NCI-H2196 treated with DMSO at 0.1 percent for 48 hours (cell line): ENCODE results near the gene VEZT.
"Not testable (repeated sequence)": the region's sequence is repeated elsewhere in the genome, so short reads cannot be mapped to it uniquely, and the experiment has no call there.

ENCODE experiments used
- DNase-seq: peaks from one replicate; lab custom pipeline; 2025; ENCODE audit not compliant: unreplicated experiment; lab: John Stamatoyannopoulos, UW

The VEZT gene

GRCh38 chr12:95220726-95221125 lies 3.1 kb downstream of the VEZT start:
- DNase-seq, result no peak

DNA sequence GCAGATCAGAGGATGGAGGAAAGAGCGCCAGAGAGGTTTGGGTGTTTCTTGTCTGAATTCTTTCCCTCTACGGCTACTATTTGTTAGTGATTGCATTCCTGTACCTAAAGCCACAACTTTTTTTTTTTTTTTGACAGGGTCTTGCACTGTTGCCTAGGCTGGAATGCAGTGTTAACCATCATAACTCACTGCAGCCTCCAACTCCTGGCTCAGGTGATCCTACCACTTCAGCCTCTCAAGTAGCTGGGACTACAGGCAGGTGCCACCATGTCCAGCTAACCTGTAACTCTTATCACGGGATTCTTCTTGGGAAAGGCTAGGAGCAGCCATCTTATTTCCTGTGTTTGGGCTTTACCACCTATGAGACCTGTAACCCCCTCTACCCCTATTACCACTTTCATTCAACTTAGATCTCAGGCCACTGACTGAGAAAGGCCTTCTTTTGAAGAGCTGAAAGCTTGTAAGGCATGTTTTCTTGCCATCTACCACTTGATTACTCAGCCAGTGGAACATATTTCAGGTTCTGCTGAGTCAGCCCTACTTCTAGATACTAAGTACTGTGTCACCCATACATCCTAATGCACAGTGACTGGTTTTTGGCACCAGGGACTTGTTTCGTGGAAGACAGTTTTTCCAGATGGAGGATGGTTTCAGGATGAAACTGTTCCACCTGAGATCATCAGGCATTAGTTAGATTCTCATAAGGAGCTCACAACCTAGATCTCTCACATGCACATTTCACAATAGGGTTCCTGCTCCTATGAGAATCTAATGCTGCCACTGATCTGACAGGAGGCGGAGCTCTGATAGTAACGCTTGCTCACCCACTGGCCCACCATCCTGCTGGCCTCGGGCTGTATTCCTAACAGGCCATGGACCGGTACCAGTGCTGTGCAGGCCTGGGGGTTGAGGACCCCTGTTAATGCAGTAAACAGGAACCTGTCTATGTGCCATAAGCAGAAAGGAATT lies 6.9 kb downstream of the VEZT start:
- no peak for DNase-seq

GRCh38 chr12:95225645-95226212 lies 8.1 kb downstream of the VEZT start:
- DNase-seq, result no peak

GRCh38 chr12:95227818-95228356 lies 10.3 kb downstream of the VEZT start:
- no peak for DNase-seq

DNA sequence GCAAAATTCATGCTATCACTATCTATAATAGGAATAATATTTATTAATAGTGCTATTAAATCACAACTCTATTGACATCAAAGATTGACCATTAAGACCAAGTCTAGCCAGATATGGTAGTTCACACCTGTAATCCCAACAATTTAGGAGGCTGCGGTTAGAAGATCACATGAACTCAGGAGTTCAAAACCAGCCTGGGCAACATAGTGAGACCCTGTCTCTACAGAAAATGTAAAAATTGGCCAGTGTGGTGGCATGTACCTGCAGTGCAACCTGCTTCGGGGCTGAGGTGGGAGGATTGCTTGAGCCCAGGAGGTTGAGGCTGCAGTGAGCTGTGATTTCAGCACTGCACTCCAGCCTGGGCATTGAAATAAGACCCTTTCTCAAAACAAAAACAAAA lies 11.0 kb downstream of the VEZT start:
- DNase-seq, result no peak

- DNase-seq, result no peak
Measured at GRCh38 chr12:95229636-95230035, 12.0 kb downstream of the VEZT start.

GRCh38 chr12:95230313-95230712 lies 12.7 kb downstream of the VEZT start:
- no peak for DNase-seq

DNA sequence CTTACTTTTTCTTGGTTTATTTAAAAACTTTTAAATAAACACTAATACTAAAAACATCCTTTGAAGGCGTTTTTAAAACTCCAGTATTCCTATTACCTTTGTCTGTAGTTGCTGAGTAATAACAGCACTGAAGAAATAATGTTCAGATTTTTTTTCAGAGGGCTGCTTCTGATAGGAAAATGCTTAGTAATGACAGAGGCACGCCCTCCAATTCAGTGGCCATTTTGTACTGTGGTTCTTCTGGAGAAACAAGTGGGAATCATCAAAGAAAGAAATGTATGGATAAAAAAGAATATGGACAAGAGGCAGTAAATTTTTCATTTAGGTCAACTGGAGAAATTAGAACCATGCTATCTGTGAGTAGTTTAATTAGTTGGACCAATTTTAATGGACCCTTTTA lies 13.6 kb downstream of the VEZT start:
- DNase-seq, result no peak

DNA sequence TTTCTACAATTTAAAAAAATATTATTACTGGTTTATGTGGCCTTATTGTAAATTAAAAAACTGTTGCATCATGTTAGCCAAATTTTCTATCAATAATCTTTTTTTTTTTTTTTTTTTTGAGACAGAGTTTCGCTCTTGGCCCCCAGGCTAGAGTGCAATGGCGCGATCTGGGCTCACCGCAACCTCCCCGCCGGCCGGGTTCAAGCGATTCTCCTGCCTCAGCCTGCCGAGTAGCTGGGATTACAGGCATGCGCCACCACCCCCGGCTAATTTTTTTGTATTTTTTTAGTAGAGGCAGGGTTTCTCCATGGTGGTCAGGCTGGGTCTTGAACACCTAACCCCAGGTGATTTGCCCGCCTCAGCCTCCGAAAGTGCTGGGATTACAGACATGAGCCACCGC lies 16.6 kb downstream of the VEZT start:
- DNase-seq, result not testable (repeated sequence)

GRCh38 chr12:95235621-95236020 lies 18.0 kb downstream of the VEZT start:
- DNase-seq, result not testable (repeated sequence)

- DNase-seq, result no peak
Measured at GRCh38 chr12:95237315-95237714, 19.7 kb downstream of the VEZT start.

DNA sequence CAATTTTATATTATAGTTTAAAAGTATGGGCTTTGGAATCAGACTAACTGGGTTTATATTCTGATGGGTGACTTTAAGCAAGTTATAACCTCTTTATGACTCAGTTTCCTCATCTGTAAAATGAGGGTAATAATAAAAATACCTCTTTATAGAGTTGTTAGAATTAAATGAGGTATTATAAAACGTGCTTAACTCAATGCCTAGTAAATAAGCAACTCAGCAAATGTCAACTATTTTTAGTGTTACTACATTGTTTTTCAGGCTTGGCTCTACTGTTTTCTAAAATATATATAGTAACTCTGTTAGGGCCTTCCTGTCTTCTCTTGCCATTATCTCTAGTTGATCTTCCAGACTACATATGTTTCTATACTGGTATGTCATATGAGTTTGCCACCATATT lies 20.5 kb downstream of the VEZT start:
- no peak for DNase-seq

DNA sequence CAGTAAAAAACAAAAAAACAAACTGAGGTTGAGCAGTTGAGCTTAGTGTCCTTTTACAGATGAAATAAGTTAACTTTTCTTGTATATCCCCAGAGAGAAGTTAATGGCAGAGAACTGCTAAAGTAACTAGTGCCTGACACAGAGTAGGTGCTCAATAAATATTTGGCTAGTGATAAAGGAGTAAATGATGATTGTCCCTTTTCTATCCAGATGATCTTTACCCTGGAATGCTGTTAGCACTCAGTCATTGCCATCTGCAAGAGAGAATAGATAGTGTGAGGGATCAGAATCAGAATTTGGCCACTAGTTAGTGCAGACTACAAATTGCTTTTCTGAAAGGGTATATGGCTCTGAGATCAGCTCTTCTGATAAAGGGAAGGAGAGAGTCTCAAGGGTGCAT lies 21.6 kb downstream of the VEZT start:
- DNase-seq, result no peak

GRCh38 chr12:95239835-95240234 lies 22.2 kb downstream of the VEZT start:
- not testable (repeated sequence) for DNase-seq

GRCh38 chr12:95240556-95240955 lies 22.9 kb downstream of the VEZT start:
- no peak for DNase-seq

- DNase-seq, result not testable (repeated sequence)
Measured at GRCh38 chr12:95241138-95241537, 23.5 kb downstream of the VEZT start.

DNA sequence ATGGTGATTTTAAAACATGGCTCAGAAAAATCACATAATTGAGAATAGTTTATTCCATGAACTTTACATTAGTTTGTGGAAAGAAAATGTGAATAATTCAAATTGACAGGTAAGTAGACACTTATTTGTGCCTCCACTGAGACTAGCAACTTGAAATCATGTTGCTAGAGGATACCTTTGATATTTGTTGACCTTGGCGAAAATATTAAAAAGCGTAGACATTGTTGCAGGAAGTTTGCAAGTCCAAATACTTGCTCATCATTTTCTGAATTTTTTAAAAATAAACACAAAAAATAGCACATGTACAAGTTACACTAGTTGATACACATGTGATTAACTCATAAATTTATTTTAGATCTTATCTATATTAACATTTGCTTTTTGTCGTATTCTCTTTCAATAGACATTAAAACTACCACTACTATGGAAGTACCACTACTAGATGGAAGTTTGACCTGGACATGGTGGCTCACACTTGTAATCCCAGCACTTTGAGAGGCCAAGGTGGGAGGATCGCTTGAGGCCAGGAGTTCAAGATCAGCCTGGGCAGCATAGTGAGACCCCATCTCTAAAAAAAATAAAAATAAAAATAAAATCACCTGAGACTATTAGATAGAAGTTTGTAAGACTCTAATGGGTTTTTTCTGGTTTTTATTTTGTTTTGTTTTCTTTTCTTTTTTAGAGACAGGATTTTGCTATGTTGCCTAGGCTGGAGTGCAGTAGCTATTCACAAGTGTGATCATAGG lies 24.3 kb downstream of the VEZT start:
- DNase-seq, result no peak

DNA sequence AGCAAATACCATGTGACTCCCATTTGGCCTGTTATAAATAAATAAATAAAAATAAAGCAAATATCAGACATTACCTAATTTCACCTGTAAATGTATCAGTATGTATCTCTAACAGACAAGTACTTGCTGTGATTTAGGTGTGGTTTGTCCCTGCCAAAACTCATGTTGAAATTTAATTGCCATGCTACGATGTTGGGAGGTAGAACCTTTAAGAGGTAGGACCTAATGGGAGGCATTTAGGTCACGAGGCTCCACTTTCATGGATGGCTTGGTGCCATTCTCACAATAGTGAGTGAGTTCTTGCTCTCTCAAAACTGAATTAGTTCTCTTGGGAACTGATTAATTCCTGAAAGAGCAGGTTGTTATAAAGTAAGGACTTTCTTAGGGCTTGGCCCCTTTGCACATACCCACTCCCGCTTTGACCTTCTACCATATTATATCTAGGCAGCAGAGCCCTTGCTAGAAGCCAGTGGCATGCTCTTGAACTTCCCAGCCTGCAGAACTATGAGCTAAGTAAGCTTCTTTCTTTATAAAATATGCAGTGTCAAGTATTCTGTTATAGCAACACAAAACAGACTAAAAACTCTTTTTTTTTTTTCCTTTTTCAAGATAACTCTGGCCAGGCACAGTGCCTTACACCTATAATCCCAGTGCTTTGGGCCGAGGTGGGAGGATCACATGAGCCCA lies 26.0 kb downstream of the VEZT start:
- no peak for DNase-seq

DNA sequence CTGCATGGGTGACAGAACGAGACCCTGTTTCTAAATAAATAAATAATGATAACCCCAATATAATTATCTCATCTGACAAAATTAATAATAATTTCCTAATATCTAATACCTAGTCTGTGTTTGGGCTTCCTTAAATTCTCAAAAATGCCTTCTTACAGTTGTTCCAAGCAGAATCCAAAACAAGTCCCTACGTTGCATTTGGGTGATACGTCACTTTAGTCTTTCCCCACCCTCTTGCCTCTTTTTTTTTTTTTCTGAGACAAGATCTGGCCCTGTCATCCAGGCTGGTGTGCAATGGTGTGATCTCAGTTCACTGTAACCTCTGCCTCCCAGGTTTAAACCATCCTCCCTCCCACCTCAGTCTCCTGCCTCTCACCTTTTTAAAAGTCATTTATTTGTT lies 26.7 kb downstream of the VEZT start:
- no peak for DNase-seq

DNA sequence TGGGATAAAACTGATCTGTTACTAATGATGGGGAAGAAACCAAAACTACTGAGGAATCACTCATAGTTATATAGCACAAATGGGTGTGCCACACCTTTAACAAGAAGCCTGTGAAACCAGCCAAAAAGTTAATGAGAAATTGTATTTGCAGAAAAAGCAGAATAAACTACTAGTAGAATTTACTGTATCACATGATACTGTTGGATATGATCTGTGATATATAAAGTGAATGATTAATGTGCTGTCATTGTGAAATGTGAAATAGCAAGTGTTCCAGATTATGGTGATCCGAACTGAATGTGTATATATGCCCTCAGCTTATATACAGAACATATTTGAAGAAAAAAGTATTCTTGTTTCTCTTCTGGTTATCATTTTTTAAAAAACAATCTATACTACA lies 30.5 kb downstream of the VEZT start:
- DNase-seq, result no peak
